GM12878 (cell line): ENCODE measurements around the gene LMOD3. TPM values are rescaled to one million over a fixed set of nuclear protein-coding genes. Genes with fewer than 3 reads are reported as not detected.
A peak's percentile ranks its signal among the peaks of the same experiment; 100 is the strongest.

Source experiments
- ATAC-seq: fragments of 200-7000 bp; cut with Tn5 transposase; 3 replicates; pipeline ENCODE4 v1.9.1; 2020; ENCODE audit warnings: mild to moderate bottlenecking, moderate library complexity
- BruUV-seq: library from RNA; stranded (reverse); fragments of 400-500 nt; replicated peaks from 2 replicates; lab custom pipeline; 2021; lab: Mats Ljungman, UMichigan
- CTCF ChIA-PET: fragments of 300-600 bp; sonication (Branson Sonifier 250); formaldehyde crosslinking; extraction: SDS; loops from one replicate; lab custom pipeline; 2021; ENCODE audit warnings: inconsistent platforms; lab: Yijun Ruan, JAX
- POLR2A ChIA-PET: fragments of 350-600 bp; formaldehyde crosslinking; extraction: SDS; loops from one replicate; lab custom pipeline; 2021; ENCODE audit warnings: inconsistent platforms; lab: Charles Lee
- RAD21 ChIA-PET: fragments of 300-600 bp; sonication (Branson Sonifier 250); formaldehyde crosslinking; loops from one replicate; lab custom pipeline; 2023; ENCODE audit warnings: antibody characterized with exemption; ENCODE audit not compliant: unreplicated experiment; lab: Charles Lee
- SMC1A ChIA-PET: fragments of 300-600 bp; sonication (Branson Sonifier 250); formaldehyde crosslinking; loops from one replicate; lab custom pipeline; 2023; ENCODE audit not compliant: unreplicated experiment, uncharacterized antibody; lab: Charles Lee
- DNase-seq: peaks from one replicate; pipeline ENCODE4 v3.0.0-alpha.2; 2011; ENCODE audit warnings: low read depth, low spot score
- FAIRE-seq: peaks from 3 replicates; lab custom pipeline; 2011; peaks lifted over from hg19 to GRCh38; lab: Jason Lieb, UNC
- H2AFZ ChIP-seq: 2 replicates; pipeline ENCODE4 v1.6.0; 2011; ENCODE audit warnings: low read depth, low read length, control low read depth; ENCODE audit not compliant: control insufficient read depth
- H3K27ac ChIP-seq: 2 replicates; pipeline ENCODE4 v1.5.1; 2011; ENCODE audit warnings: control low read depth; ENCODE audit not compliant: control insufficient read depth, insufficient read depth
- H3K27me3 ChIP-seq, 2 experiments: replicated peaks in 1 of 2; 2 replicates each; pipeline versions ENCODE4 v1.6.0 to v1.6.1; 2011; ENCODE audit warnings: low read length in 1 of 2; ENCODE audit not compliant: control insufficient read depth in 2 of 2, insufficient read depth in 2 of 2
- H3K36me3 ChIP-seq, 2 experiments: 2 replicates each; pipeline ENCODE4 v1.5.1; 2011; ENCODE audit warnings: low read length in 1 of 2; ENCODE audit not compliant: control insufficient read depth in 2 of 2, insufficient read depth in 2 of 2
- H3K4me1 ChIP-seq: 2 replicates; pipeline ENCODE4 v1.6.1; 2011; ENCODE audit warnings: mild to moderate bottlenecking, low read length, moderate library complexity, mixed read lengths; ENCODE audit not compliant: control insufficient read depth, insufficient read depth
- H3K4me2 ChIP-seq: 2 replicates; pipeline ENCODE4 v1.6.0; 2011; ENCODE audit warnings: control low read depth; ENCODE audit not compliant: control insufficient read depth, insufficient read depth
- H3K4me3 ChIP-seq: fragments of 200-600 bp; sonication (generic); 2 replicates; pipeline ENCODE4 v1.5.1; 2016
- H3K79me2 ChIP-seq: 2 replicates; pipeline ENCODE4 v1.6.0; 2011; ENCODE audit warnings: low read length; ENCODE audit not compliant: control insufficient read depth, insufficient read depth
- H3K9ac ChIP-seq: 2 replicates; pipeline ENCODE4 v1.8.0; 2011; ENCODE audit warnings: low read length, control low read depth, mixed read lengths; ENCODE audit not compliant: control insufficient read depth, insufficient read depth
- H3K9me3 ChIP-seq: replicated peaks from 3 replicates; pipeline ENCODE4 v1.5.1; 2011; ENCODE audit warnings: mild to moderate bottlenecking, low read length; ENCODE audit not compliant: control insufficient read depth, insufficient read depth
- H4K20me1 ChIP-seq: 2 replicates; pipeline ENCODE4 v1.6.0; 2011; ENCODE audit not compliant: control insufficient read depth, insufficient read depth
- CREB1 ChIP-seq: IDR thresholded peaks from 2 replicates; pipeline ENCODE4 v1.6.1; 2012; ENCODE audit warnings: low read depth, mild to moderate bottlenecking, inconsistent platforms
- ESRRA ChIP-seq: IDR thresholded peaks from 2 replicates; pipeline ENCODE4 v1.6.1; 2012; ENCODE audit warnings: mild to moderate bottlenecking, low read length, improper control_type of control experiment
- EZH2 ChIP-seq: IDR thresholded peaks from 2 replicates; pipeline ENCODE4 v1.6.1; 2012; ENCODE audit warnings: low read depth, mild to moderate bottlenecking, control low read depth, inconsistent platforms, low read length, borderline replicate concordance; ENCODE audit not compliant: control insufficient read depth
- HCFC1 ChIP-seq: fragments of 150-350 bp; IDR thresholded peaks from 2 replicates; pipeline ENCODE4 v1.6.1; 2014; ENCODE audit warnings: low read length
- IRF4 ChIP-seq: IDR thresholded peaks from 2 replicates; pipeline ENCODE4 v1.6.1; 2011; ENCODE audit warnings: low read depth, low read length
- KLF5 ChIP-seq: fragments of 450-650 bp; IDR thresholded peaks from 2 replicates; pipeline ENCODE4 v1.6.1; 2014; ENCODE audit warnings: mild to moderate bottlenecking; ENCODE audit not compliant: partially characterized antibody
- RAD21 ChIP-seq: IDR thresholded peaks from 2 replicates; pipeline ENCODE4 v1.6.1; 2011; ENCODE audit warnings: mild to moderate bottlenecking, low read depth, low read length, moderate library complexity; ENCODE audit not compliant: insufficient read depth
- RELA ChIP-seq: fragments of 450-650 bp; IDR thresholded peaks from 2 replicates; pipeline ENCODE4 v1.8.0; 2014; ENCODE audit warnings: borderline replicate concordance; ENCODE audit not compliant: partially characterized antibody
- RUNX3 ChIP-seq: IDR thresholded peaks from 2 replicates; pipeline ENCODE4 v1.6.1; 2012; ENCODE audit warnings: low read length, inconsistent platforms
- SMAD1 ChIP-seq: fragments of 450-650 bp; IDR thresholded peaks from 2 replicates; pipeline ENCODE4 v1.6.1; 2018; ENCODE audit warnings: mild to moderate bottlenecking, low read depth; ENCODE audit not compliant: partially characterized antibody
- SMARCA5 ChIP-seq: fragments of 450-650 bp; IDR thresholded peaks from 2 replicates; pipeline ENCODE4 v1.6.1; 2017; ENCODE audit warnings: mild to moderate bottlenecking
- SMC3 ChIP-seq: IDR thresholded peaks from 2 replicates; pipeline ENCODE4 v1.6.1; 2011; ENCODE audit warnings: low read length, improper control_type of control experiment, borderline replicate concordance
- SREBF2 ChIP-seq: IDR thresholded peaks from 2 replicates; pipeline ENCODE4 v1.6.1; 2012; ENCODE audit warnings: mild to moderate bottlenecking, low read length
- TAF1 ChIP-seq: IDR thresholded peaks from 2 replicates; pipeline ENCODE4 v1.6.1; 2011; ENCODE audit warnings: mild to moderate bottlenecking, low read depth, low read length, borderline replicate concordance
- YBX1 ChIP-seq: fragments of 450-650 bp; IDR thresholded peaks from 2 replicates; pipeline ENCODE4 v1.6.1; 2016; ENCODE audit warnings: antibody characterized with exemption
- ZBED1 ChIP-seq: IDR thresholded peaks from 2 replicates; pipeline ENCODE4 v1.6.1; 2016; ENCODE audit warnings: borderline replicate concordance
- ZNF622 ChIP-seq: fragments of 450-650 bp; IDR thresholded peaks from 2 replicates; pipeline ENCODE4 v1.6.1; 2017; ENCODE audit warnings: mild to moderate bottlenecking, inconsistent platforms
- WGBS: methylation state at CpG from one replicate; pipeline ENCODE4 v1.1.6; 2016; ENCODE audit warnings: low lambda C conversion rate; ENCODE audit not compliant: insufficient replicate concordance, insufficient coverage; ENCODE audit errors: missing lambda C conversion rate; 5-methylcytosine and 5-hydroxymethylcytosine counted together
- in situ Hi-C: fragments of 300-500 bp; cut with MboI; formaldehyde crosslinking; loops from 9 replicates; pipeline ENCODE4 v1.14.3; 2018; ENCODE audit warnings: mixed read lengths
- intact Hi-C: fragments of 100-400 bp; cut with micrococcal nuclease; formaldehyde crosslinking; loops from one replicate; pipeline ENCODE4 v1.14.2; 2022; ENCODE audit not compliant: unreplicated experiment
- polyA plus RNA-seq, 11 experiments: library from polyadenylated mRNA; depleted of rRNA in 4 of 11; unstranded in 6 of 11; stranded (reverse) in 5 of 11; fragments of >200 nt; fragmentation: Nextera tagmentation in 4 of 11; fragmentation: Illumina TruSeq in 1 of 11; extraction: Ambion mirVana in 4 of 11; extraction: Trizol in 1 of 11; gene quantifications; 1 replicate in 1 of 11; 2 replicates in 10 of 11; pipeline versions ENCODE4 v1.2.1 to v1.2.3, GENCODE V29; 2011 to 2016; ENCODE audit warnings: inconsistent platforms in 2 of 11, missing spikeins in 2 of 11, low read depth in 1 of 11
- total RNA-seq, 4 experiments: library from RNA; depleted of rRNA in 3 of 4; stranded (reverse); fragments of >200 nt in 3 of 4; fragmentation: Illumina TruSeq in 1 of 4; extraction: Trizol in 1 of 4; gene quantifications; 2 replicates each; pipeline versions ENCODE4 v1.2.1 to v1.2.3, GENCODE V29; 2013 to 2021
- TF ChIP-seq, protein P1 (sequence below), 3 experiments: IDR thresholded peaks in 2 of 3; conservative IDR thresholded peaks in 1 of 3; 2 replicates each; pipeline ENCODE4 v1.5.1; 2011; ENCODE audit warnings: low read depth in 3 of 3, low read length in 3 of 3, mild to moderate bottlenecking in 3 of 3, control low read depth in 2 of 3, moderate library complexity in 2 of 3, inconsistent platforms in 1 of 3, mixed read lengths in 1 of 3; ENCODE audit not compliant: control insufficient read depth in 2 of 3, insufficient read depth in 1 of 3; ENCODE audit errors: extremely low read depth in 1 of 3
- TF ChIP-seq, protein P2 (sequence below): IDR thresholded peaks from 2 replicates; pipeline ENCODE4 v1.6.1; 2011; ENCODE audit warnings: mild to moderate bottlenecking, low read depth, low read length, moderate library complexity; ENCODE audit not compliant: insufficient replicate concordance
- TF ChIP-seq, protein P3 (sequence below): IDR thresholded peaks from 2 replicates; pipeline ENCODE4 v1.6.1; 2012; ENCODE audit warnings: low read depth, low read length, improper control_type of control experiment

LMOD3 gene
- total and polyA plus RNA-seq, 10 of the 15 experiments (the other 5 are each of a cell fraction or from before 2014, with no cell fraction given), result 0.04 to 0.20 (median 0.09) TPM; not detected in 1

DNA sequence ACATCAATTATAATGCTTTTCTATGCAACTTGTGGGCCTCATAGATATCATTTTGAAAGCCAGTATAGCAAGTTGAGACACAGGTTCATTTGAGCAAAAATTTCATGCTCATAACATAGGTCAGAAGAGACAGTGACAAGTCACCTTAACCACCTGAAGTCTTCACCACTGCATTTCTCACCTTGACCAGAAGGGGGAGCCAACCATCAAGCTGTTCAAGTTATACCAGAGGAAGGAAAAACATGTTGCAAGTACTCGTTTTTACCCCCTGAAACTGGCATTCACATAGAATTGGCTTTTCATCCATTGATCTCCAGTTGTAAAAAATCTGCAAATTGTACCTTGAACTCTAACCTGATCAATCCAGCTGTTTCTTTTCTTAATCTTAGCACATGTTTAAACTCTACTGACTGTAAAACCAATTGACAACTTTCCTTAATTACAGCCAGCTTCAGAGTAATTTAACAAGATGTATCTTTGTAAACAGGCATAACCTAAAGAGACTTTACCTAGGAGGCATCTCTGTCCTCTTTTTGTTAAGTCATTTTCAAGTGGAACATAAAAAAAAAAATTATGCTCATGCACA lies 1.4 kb downstream of the LMOD3 start:
- ATAC-seq (peak; percentile 96), FAIRE-seq (peak; percentile 95), DNase-seq (peak; percentile 48)
- CTCF ChIA-PET, result interaction anchor here (0.6 to 6.8 kb wide), 57 partner anchors 10 to 551 kb away, joined by 3 to 117 read pairs (median 4); partner anchors contain the start of gene EOGT
- intact Hi-C loops, result loop anchor here (1.0 to 10.0 kb wide), 4 partner anchors 185 to 824 kb away; no protein-coding TSS in a partner anchor
- Histone ChIP-seq H3K9ac (no peak overlapping the region), H4K20me1 (no peaks in the 10 kb centered on the region), H2AFZ (peak overlapping the region; percentile 40), H3K4me1 (no peaks in the 10 kb centered on the region), H3K27me3 (0 out of 4 replicates have a peak, but pooled peaks cover 0 to 3% of the 10 kb centered on the region in 2 experiments), H3K36me3 (no peaks in the 10 kb centered on the region), H3K4me2 (no peak overlapping the region), H3K4me3 (no peak overlapping the region), H3K9me3 (no peaks in the 10 kb centered on the region), H3K27ac (no peak overlapping the region), H3K79me2 (no peaks in the 10 kb centered on the region)
- SMC1A ChIA-PET, result interaction anchor here (0.6 to 4.3 kb wide), 40 partner anchors 14 to 1720 kb away, joined by 3 to 58 read pairs (median 4); no protein-coding TSS in a partner anchor
- in situ Hi-C loops, result loop anchor here (10.0 kb wide), 1 partner anchor 554 kb away; no protein-coding TSS in a partner anchor
- BruUV-seq, result no TSS peak
- WGBS, result 0% methylated on average over 1 of the region's 1 CpG
- POLR2A ChIA-PET, result interaction anchor here (0.6 kb wide), 1 partner anchor 71 kb away, joined by 4 read pairs; no protein-coding TSS in a partner anchor
- RAD21 ChIA-PET, result interaction anchor here (0.6 to 4.4 kb wide), 28 partner anchors 14 to 831 kb away, joined by 3 to 67 read pairs (median 4); partner anchors contain the start of gene TMF1
- TF ChIP-seq ZBED1 (no peak), SREBF2 (no peak), CREB1 (no peak), ESRRA (no peak), SMARCA5 (0 out of 2 replicates have a peak, but pooled peaks have one; percentile 28), YBX1 (no peak), ZNF622 (no peak), SMAD1 (no peak), SMC3 (peak; percentile 70; the same call in 1 of the 2 replicates), KLF5 (no peak), RUNX3 (peak; percentile 27; the same call in 1 of the 2 replicates), EZH2 (no peak), IRF4 (no peak), HCFC1 (no peak), RELA (no peak), TAF1 (no peak), RAD21 (peak; percentile 85)
- TF ChIP-seq, protein P1, sequence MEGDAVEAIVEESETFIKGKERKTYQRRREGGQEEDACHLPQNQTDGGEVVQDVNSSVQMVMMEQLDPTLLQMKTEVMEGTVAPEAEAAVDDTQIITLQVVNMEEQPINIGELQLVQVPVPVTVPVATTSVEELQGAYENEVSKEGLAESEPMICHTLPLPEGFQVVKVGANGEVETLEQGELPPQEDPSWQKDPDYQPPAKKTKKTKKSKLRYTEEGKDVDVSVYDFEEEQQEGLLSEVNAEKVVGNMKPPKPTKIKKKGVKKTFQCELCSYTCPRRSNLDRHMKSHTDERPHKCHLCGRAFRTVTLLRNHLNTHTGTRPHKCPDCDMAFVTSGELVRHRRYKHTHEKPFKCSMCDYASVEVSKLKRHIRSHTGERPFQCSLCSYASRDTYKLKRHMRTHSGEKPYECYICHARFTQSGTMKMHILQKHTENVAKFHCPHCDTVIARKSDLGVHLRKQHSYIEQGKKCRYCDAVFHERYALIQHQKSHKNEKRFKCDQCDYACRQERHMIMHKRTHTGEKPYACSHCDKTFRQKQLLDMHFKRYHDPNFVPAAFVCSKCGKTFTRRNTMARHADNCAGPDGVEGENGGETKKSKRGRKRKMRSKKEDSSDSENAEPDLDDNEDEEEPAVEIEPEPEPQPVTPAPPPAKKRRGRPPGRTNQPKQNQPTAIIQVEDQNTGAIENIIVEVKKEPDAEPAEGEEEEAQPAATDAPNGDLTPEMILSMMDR (IDR thresholded peaks at IDR 0.05 in 2 of 3, conservative IDR thresholded peaks at IDR 0.05 in 1 of 3; ENCODE audit: control insufficient read depth in 2 of 3, extremely low read depth in 1 of 3, insufficient read depth in 1 of 3, low read depth in 3 of 3, low read length in 3 of 3), result peak; percentile 91 to 98 (median 95); a peak in 5 of 6 replicates
- TF ChIP-seq, protein P2, sequence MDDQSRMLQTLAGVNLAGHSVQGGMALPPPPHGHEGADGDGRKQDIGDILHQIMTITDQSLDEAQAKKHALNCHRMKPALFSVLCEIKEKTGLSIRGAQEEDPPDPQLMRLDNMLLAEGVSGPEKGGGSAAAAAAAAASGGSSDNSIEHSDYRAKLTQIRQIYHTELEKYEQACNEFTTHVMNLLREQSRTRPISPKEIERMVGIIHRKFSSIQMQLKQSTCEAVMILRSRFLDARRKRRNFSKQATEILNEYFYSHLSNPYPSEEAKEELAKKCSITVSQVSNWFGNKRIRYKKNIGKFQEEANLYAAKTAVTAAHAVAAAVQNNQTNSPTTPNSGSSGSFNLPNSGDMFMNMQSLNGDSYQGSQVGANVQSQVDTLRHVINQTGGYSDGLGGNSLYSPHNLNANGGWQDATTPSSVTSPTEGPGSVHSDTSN, result no peak
- TF ChIP-seq, protein P3, sequence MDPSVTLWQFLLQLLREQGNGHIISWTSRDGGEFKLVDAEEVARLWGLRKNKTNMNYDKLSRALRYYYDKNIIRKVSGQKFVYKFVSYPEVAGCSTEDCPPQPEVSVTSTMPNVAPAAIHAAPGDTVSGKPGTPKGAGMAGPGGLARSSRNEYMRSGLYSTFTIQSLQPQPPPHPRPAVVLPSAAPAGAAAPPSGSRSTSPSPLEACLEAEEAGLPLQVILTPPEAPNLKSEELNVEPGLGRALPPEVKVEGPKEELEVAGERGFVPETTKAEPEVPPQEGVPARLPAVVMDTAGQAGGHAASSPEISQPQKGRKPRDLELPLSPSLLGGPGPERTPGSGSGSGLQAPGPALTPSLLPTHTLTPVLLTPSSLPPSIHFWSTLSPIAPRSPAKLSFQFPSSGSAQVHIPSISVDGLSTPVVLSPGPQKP, result no peak
